Right lobe of liver (tissue), 4 donors: ENCODE measurements around the gene EPHA4.

Experiments used
- CTCF ChIP-seq, 4 donors: fragments of 200-600 bp in 3 of 4; fragments of 450-650 bp in 1 of 4; IDR thresholded peaks; one replicate each; pipeline versions ENCODE4 v1.5.1 to v1.8.0; 2016 to 2022; ENCODE audit warnings: antibody characterized with exemption in 4 of 4, mild to moderate bottlenecking in 2 of 4
- POLR2A ChIP-seq: fragments of 450-650 bp; IDR thresholded peaks from one replicate; pipeline ENCODE4 v1.6.1; 2017; ENCODE audit warnings: antibody characterized with exemption, mild to moderate bottlenecking
- donor health status: DM: no; HTN: no; CAD: no.
- donor health status: DM: no; HTN: no; CAD: no.
- donor health status: DM: no; HTN: yes; CAD: no.

GRCh38 chr2:221492636-221493035 lies 79.5 kb downstream of the EPHA4 start:
- TF ChIP-seq CTCF (IDR thresholded peaks at IDR 0.05) = no peak
- no peak for TF ChIP-seq POLR2A
